K562 (cell line): ENCODE results near the gene MTOR.

ENCODE experiments used
- JUND ChIP-seq, 2 experiments: IDR thresholded peaks; 2 replicates in 1 of 2; 3 replicates in 1 of 2; pipeline ENCODE4 v1.6.1; 2011; ENCODE audit warnings: borderline replicate concordance in 2 of 2, low read depth in 2 of 2, low read length in 2 of 2, improper control_type of control experiment in 1 of 2, missing biosample characterization in 1 of 2, missing genetic modification characterization in 1 of 2, missing genetic modification reagents in 1 of 2
- POLR2A ChIP-seq: fragments of 450-650 bp; conservative IDR thresholded peaks from 2 replicates; pipeline ENCODE4 v1.6.1; 2016
- U2AF1 ChIP-seq: fragments of 200-400 bp; formaldehyde crosslinking; optimal IDR thresholded peaks from 2 replicates; pipeline ENCODE3; 2017; ENCODE audit warnings: mild to moderate bottlenecking, low read depth, low read length, moderate library complexity

DNA sequence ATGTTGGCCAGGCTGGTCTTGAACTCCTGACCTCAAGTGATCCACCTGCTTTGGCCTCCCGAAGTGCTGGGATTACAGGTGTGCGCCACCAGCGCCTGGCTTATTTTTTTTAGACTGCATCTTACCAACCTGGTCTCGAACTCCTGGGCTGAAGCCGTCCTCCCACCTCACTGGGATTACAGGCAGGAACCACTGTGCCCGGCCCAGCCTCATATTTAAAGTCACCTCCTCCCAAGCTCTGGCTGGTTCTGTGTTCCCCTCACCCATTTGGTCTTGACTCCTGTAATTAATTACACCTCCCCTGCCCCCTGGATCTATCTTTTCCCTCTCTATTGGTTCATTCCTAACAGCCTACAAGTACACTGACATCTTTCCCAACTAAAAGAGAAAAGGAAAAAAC is 161.0 kb downstream of the MTOR start:
- no peak for TF ChIP-seq POLR2A
- no peak for TF ChIP-seq U2AF1
- no peak for TF ChIP-seq JUND (IDR thresholded peaks at IDR 0.05; ENCODE audit: borderline replicate concordance, low read depth, low read length)
- TF ChIP-seq JUND (tag; IDR thresholded peaks at IDR 0.05; ENCODE audit: borderline replicate concordance, low read depth, low read length) = no peak
